CD4-positive, CD25-positive, alpha-beta regulatory T cell (primary cell): ENCODE data around the gene KRTAP4-1. TPM values are rescaled to one million over a fixed set of nuclear protein-coding genes. Genes with fewer than 3 reads are reported as not detected.
"Not testable (repeated sequence)": the region's sequence is repeated elsewhere in the genome, so short reads cannot be mapped to it uniquely, and the experiment has no call there.

Source experiments
- ATAC-seq, 2 donors: fragments of 150-1000 bp; cut with Tn5 transposase; one replicate each; pipeline ENCODE4 v1.10.0; 2021; ENCODE audit warnings: low read depth in 2 of 2, moderate number of reproducible peaks in 2 of 2, moderate library complexity in 1 of 2
- DNase-seq, 3 donors: peaks; one replicate each; pipeline versions ENCODE4 v3.0.0 to v3.0.0-alpha.2; 2012 to 2022; ENCODE audit warnings: mixed read lengths in 1 of 3
- H3K27ac ChIP-seq: one replicate; pipeline ENCODE4 v1.7.0; 2013; ENCODE audit warnings: mild to moderate bottlenecking, low read length; ENCODE audit not compliant: insufficient read depth, poor library complexity, severe bottlenecking
- H3K27me3 ChIP-seq: one replicate; pipeline ENCODE4 v1.7.0; 2013; ENCODE audit warnings: low read length; ENCODE audit not compliant: control insufficient read depth, insufficient read depth
- H3K36me3 ChIP-seq: one replicate; pipeline ENCODE4 v1.7.0; 2013; ENCODE audit warnings: mild to moderate bottlenecking, low read length, moderate library complexity; ENCODE audit not compliant: control insufficient read depth, insufficient read depth
- H3K4me1 ChIP-seq: 2 replicates; pipeline ENCODE4 v1.7.0; 2013; ENCODE audit warnings: mild to moderate bottlenecking, low read length; ENCODE audit not compliant: insufficient read depth, control insufficient read depth, poor library complexity, severe bottlenecking
- H3K4me3 ChIP-seq: one replicate; pipeline ENCODE4 v1.7.0; 2013; ENCODE audit warnings: low read depth, mild to moderate bottlenecking, low read length, moderate library complexity
- H3K9me3 ChIP-seq, 2 experiments: 1 replicate in 1 of 2; 2 replicates in 1 of 2; pipeline ENCODE4 v1.7.0; 2013; ENCODE audit warnings: low read length in 2 of 2, mild to moderate bottlenecking in 1 of 2, moderate library complexity in 1 of 2; ENCODE audit not compliant: control insufficient read depth in 2 of 2
- H3K27ac Mint-ChIP-seq, 3 donors: one replicate each; pipeline ENCODE4 v1.8.0; 2020 to 2022; ENCODE audit warnings: mild to moderate bottlenecking in 3 of 3, mixed read lengths in 3 of 3, moderate library complexity in 2 of 3
- H3K27me3 Mint-ChIP-seq: one replicate; pipeline ENCODE4 v1.8.0; 2022; ENCODE audit warnings: mild to moderate bottlenecking, mixed read lengths
- H3K36me3 Mint-ChIP-seq: one replicate; pipeline ENCODE4 v1.8.0; 2020; ENCODE audit warnings: mixed read lengths
- H3K4me1 Mint-ChIP-seq, 4 donors: one replicate each; pipeline ENCODE4 v1.8.0; 2020 to 2022; ENCODE audit warnings: mixed read lengths in 4 of 4, mild to moderate bottlenecking in 1 of 4
- H3K4me3 Mint-ChIP-seq, 4 donors: one replicate each; pipeline ENCODE4 v1.8.0; 2020 to 2022; ENCODE audit warnings: mild to moderate bottlenecking in 4 of 4, mixed read lengths in 4 of 4, moderate library complexity in 3 of 4
- H3K9me3 Mint-ChIP-seq, 7 donors: one replicate each; pipeline ENCODE4 v1.8.0; 2020 to 2022; ENCODE audit warnings: mixed read lengths in 7 of 7, mild to moderate bottlenecking in 3 of 7, moderate library complexity in 2 of 7
- polyA plus RNA-seq, 4 donors: library from polyadenylated mRNA; unstranded; fragments of 300-500 nt; fragmentation: Illumina TruSeq; gene quantifications; one replicate each; pipeline ENCODE4 v1.2.3, GENCODE V29; 2021
- total RNA-seq: library from RNA; stranded (reverse); gene quantifications from one replicate; pipeline ENCODE4 v1.2.3, GENCODE V29; 2022

The KRTAP4-1 gene
- total and polyA plus RNA-seq, 5 donors from 2014 or later, result not detected

GRCh38 chr17:41168121-41168520 is 16.6 kb downstream of the KRTAP4-1 start, which contains the start of gene KRTAP4-3:
TSS of gene KRTAP4-3 (minus strand) at chr17:41168221. CDS start at chr17:41168172, 49 bp downstream.
- H3K36me3 ChIP-seq, result no peaks in the 10 kb centered on the region
- Mint-ChIP-seq H3K27ac (peak within 1 kb of the TSS in 1 of 3 donors; percentile 6), H3K4me1 (no peaks in the 10 kb centered on the region), H3K9me3 (peaks cover 0 to 1% (median 0%) of the 10 kb centered on the region in 7 donors), H3K4me3 (no peak within 1 kb of the TSS), H3K36me3 (no peaks in the 10 kb centered on the region), H3K27me3 (peaks cover 13% of the 10 kb centered on the region)
- H3K4me3 ChIP-seq, result no peak within 1 kb of the TSS
- ATAC-seq (no peak), DNase-seq (no peak)
- H3K9me3 ChIP-seq, result no peaks in the 10 kb centered on the region
- H3K4me1 ChIP-seq, result no peaks in the 10 kb centered on the region
- no peak within 1 kb of the TSS for H3K27ac ChIP-seq
- peaks cover 7% of the 10 kb centered on the region for H3K27me3 ChIP-seq

GRCh38 chr17:41167561-41167960 is 17.1 kb downstream of the KRTAP4-1 start:
- Histone ChIP-seq H3K36me3 (no peaks in the 10 kb centered on the region), H3K4me1 (no peaks in the 10 kb centered on the region), H3K9me3 (no peaks in the 10 kb centered on the region), H3K4me3 (no peak overlapping the region), H3K27ac (no peak overlapping the region), H3K27me3 (peaks cover 7% of the 10 kb centered on the region)
- H3K4me3 Mint-ChIP-seq, result no peak overlapping the region
- no peaks in the 10 kb centered on the region for H3K4me1 Mint-ChIP-seq
- ATAC-seq (no peak), DNase-seq (no peak)
- peaks cover 15% of the 10 kb centered on the region for H3K27me3 Mint-ChIP-seq
- no peak overlapping the region for H3K27ac Mint-ChIP-seq
- no peaks in the 10 kb centered on the region for H3K36me3 Mint-ChIP-seq
- peaks cover 0 to 1% (median 0%) of the 10 kb centered on the region in 7 donors for H3K9me3 Mint-ChIP-seq

- Mint-ChIP-seq H3K4me3 (no peak overlapping the region), H3K27me3 (peaks cover 11% of the 10 kb centered on the region), H3K9me3 (peaks cover 0 to 1% (median 0%) of the 10 kb centered on the region in 7 donors), H3K4me1 (no peaks in the 10 kb centered on the region), H3K27ac (no peak overlapping the region), H3K36me3 (no peaks in the 10 kb centered on the region)
- Histone ChIP-seq H3K9me3 (no peaks in the 10 kb centered on the region), H3K4me1 (no peaks in the 10 kb centered on the region), H3K27me3 (peaks cover 8% of the 10 kb centered on the region), H3K27ac (no peak overlapping the region), H3K36me3 (no peaks in the 10 kb centered on the region), H3K4me3 (no peak overlapping the region)
- ATAC-seq (no peak), DNase-seq (no peak)
Measured at GRCh38 chr17:41163828-41164227, 20.9 kb downstream of the KRTAP4-1 start.

- Histone ChIP-seq H3K4me3 (no peak within 1 kb of the TSS), H3K9me3 (no peaks in the 10 kb centered on the region), H3K36me3 (no peaks in the 10 kb centered on the region), H3K27ac (no peak within 1 kb of the TSS), H3K27me3 (peaks cover 23% of the 10 kb centered on the region), H3K4me1 (no peaks in the 10 kb centered on the region)
- Mint-ChIP-seq H3K36me3 (no peaks in the 10 kb centered on the region), H3K27me3 (peaks cover 22% of the 10 kb centered on the region), H3K27ac (no peak within 1 kb of the TSS), H3K4me1 (no peaks in the 10 kb centered on the region), H3K4me3 (no peak within 1 kb of the TSS), H3K9me3 (no peaks in the 10 kb centered on the region)
- DNase-seq (no peak), ATAC-seq (no peak)
Measured at GRCh38 chr17:41160648-41161047, 24.1 kb downstream of the KRTAP4-1 start, which contains the start of gene KRTAP4-4. TSS of gene KRTAP4-4 (minus strand) at chr17:41160748. CDS start at chr17:41160691, 57 bp downstream.

GRCh38 chr17:41160190-41160589 is 24.5 kb downstream of the KRTAP4-1 start:
- not testable (repeated sequence) for H3K4me1 ChIP-seq, H3K27ac Mint-ChIP-seq, H3K9me3 ChIP-seq, H3K36me3 Mint-ChIP-seq, H3K4me3 Mint-ChIP-seq, H3K36me3 ChIP-seq, H3K27ac ChIP-seq, ATAC-seq, DNase-seq, H3K4me3 ChIP-seq, H3K4me1 Mint-ChIP-seq, H3K9me3 Mint-ChIP-seq
- peaks cover 23% of the 10 kb centered on the region for H3K27me3 ChIP-seq
- H3K27me3 Mint-ChIP-seq, result peaks cover 22% of the 10 kb centered on the region

GRCh38 chr17:41153856-41154255 is 30.9 kb downstream of the KRTAP4-1 start:
- H3K9me3 ChIP-seq, result no peaks in the 10 kb centered on the region
- H3K27ac ChIP-seq, result no peak overlapping the region
- H3K27me3 Mint-ChIP-seq, result peaks cover 20% of the 10 kb centered on the region

GRCh38 chr17:41151525-41151924 is 33.2 kb downstream of the KRTAP4-1 start:
- Histone ChIP-seq H3K4me1 (no peaks in the 10 kb centered on the region), H3K27ac (no peak overlapping the region), H3K36me3 (no peaks in the 10 kb centered on the region), H3K27me3 (peaks cover 12% of the 10 kb centered on the region), H3K4me3 (no peak overlapping the region), H3K9me3 (no peaks in the 10 kb centered on the region)
- Mint-ChIP-seq H3K4me3 (no peak overlapping the region), H3K9me3 (no peaks in the 10 kb centered on the region), H3K36me3 (no peaks in the 10 kb centered on the region), H3K27ac (no peak overlapping the region), H3K27me3 (peaks cover 24% of the 10 kb centered on the region), H3K4me1 (peaks cover 0 to 2% (median 0%) of the 10 kb centered on the region in 4 donors)
- DNase-seq (no peak), ATAC-seq (no peak)

More at GRCh38 chr17:41153856-41154255, 30.9 kb downstream of the KRTAP4-1 start:
- H3K36me3 ChIP-seq, result no peaks in the 10 kb centered on the region
- no peak for ATAC-seq
- peaks cover 22% of the 10 kb centered on the region for H3K27me3 ChIP-seq
- Mint-ChIP-seq H3K36me3 (no peaks in the 10 kb centered on the region), H3K9me3 (no peaks in the 10 kb centered on the region), H3K27ac (no peak overlapping the region), H3K4me1 (no peaks in the 10 kb centered on the region), H3K4me3 (no peak overlapping the region)
- no peak for DNase-seq
- no peak overlapping the region for H3K4me3 ChIP-seq
- H3K4me1 ChIP-seq, result no peaks in the 10 kb centered on the region

GRCh38 chr17:41150026-41150425 is 34.7 kb downstream of the KRTAP4-1 start:
- no peak overlapping the region for H3K4me3 ChIP-seq
- no peak overlapping the region for H3K27ac Mint-ChIP-seq
- no peaks in the 10 kb centered on the region for H3K36me3 ChIP-seq
- DNase-seq, result no peak
- no peak overlapping the region for H3K4me3 Mint-ChIP-seq
- H3K4me1 ChIP-seq, result no peaks in the 10 kb centered on the region
- peaks cover 0 to 2% (median 0%) of the 10 kb centered on the region in 4 donors for H3K4me1 Mint-ChIP-seq
- no peak for ATAC-seq
- H3K9me3 Mint-ChIP-seq, result peaks cover 0 to 3% (median 0%) of the 10 kb centered on the region in 7 donors
- peaks cover 18% of the 10 kb centered on the region for H3K27me3 Mint-ChIP-seq
- H3K27me3 ChIP-seq, result peaks cover 8% of the 10 kb centered on the region
- H3K27ac ChIP-seq, result no peak overlapping the region
- H3K9me3 ChIP-seq, result no peaks in the 10 kb centered on the region
- H3K36me3 Mint-ChIP-seq, result no peaks in the 10 kb centered on the region
